ENCODE measurements around the gene ACBD4. TPM values are rescaled to one million over a fixed set of nuclear protein-coding genes. Genes with fewer than 3 reads are reported as not detected.
A peak's percentile ranks its signal among the peaks of the same experiment; 100 is the strongest.

Gene ACBD4, protein sequence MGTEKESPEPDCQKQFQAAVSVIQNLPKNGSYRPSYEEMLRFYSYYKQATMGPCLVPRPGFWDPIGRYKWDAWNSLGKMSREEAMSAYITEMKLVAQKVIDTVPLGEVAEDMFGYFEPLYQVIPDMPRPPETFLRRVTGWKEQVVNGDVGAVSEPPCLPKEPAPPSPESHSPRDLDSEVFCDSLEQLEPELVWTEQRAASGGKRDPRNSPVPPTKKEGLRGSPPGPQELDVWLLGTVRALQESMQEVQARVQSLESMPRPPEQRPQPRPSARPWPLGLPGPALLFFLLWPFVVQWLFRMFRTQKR
- 3.0 TPM for total RNA-seq

- peak; percentile 93 for DNase-seq
Measured at GRCh38 chr17:45135192-45135977, at the start of gene ACBD4. Gene ACBD4, plus strand, starts transcription at chr17:45135687. Its CDS starts 458 bp downstream, at chr17:45136145.

- DNase-seq: no peak
Measured at GRCh38 chr17:45086391-45086790, 49.1 kb upstream of the ACBD4 start.

GRCh38 chr17:45086865-45087503, 48.5 kb upstream of the ACBD4 start:
- DNase-seq: no peak

- no peak for DNase-seq
Measured at GRCh38 chr17:45087504-45087975, 47.9 kb upstream of the ACBD4 start.

- no peak for DNase-seq
Measured at GRCh38 chr17:45087978-45088377, 47.5 kb upstream of the ACBD4 start.

DNA sequence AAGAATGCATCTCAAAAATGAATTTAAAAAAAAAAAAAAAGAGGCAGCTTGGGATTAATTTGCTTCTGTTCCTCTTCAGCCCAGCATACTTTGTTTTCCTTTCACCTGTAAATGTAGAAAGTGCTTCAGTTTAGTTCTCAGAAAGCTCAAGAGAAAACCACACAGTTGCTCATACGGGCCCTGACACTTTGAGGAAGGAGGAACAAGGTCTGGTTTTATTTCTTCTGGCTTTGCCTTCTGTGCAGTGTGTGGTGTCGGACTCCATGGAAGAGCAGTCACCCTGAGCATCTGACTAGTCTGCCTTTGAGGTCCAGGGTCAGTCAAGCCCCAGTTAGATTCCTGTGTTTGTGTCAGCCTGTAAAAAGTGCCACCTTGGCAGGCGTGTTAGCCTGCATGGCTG, 46.7 kb upstream of the ACBD4 start:
- DNase-seq: no peak

DNA sequence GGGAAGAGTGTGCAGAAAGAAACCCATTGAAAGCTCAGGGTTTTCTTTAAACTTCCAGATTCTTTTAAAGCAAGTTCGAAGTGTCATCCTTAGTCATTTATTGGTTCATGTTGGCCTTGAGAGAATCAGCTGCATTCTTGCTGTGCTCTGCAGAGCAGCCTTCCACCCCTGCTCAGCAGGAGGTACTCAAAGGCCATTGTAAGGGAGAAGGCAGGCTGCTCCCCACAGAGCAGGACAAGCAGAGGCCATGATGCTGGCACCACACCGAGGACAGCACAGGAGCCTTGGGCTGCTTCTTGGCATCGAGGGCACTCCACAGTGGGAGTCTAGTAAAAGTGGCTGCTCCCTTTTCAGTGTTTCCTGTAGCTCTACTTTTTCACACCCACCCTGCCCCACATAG, 44.8 kb upstream of the ACBD4 start:
- no peak for DNase-seq

DNA sequence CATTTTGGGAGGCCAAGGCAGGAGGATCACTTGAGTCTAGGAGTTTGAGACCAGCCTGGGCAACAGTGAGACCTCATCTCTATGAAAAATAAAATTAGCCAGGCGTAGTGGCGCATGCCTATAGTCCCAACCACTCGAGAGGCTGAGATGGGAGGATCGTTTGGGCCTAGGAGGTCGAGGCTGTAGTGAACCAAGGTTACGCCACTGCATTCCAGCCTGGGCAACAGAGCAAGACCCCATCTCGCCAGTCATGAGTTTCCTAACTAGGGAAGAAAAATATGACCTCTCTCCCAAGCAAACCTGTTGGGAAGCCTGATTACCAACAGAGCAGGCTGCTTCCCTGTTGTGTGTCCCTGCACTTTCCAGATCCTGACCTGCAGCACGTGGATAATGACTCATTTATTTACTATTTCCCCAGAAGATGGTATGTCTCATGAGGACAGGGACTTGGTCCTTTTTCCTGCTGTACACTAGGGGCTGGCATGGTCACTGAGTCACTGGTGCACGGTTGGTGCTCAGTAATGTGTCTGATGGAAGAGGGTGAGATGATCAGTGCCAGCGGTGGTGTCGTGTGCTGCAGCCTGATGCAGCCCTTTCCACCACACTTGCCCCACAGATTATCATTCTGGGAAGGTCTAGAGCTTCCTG, 43.6 kb upstream of the ACBD4 start:
- DNase-seq: no peak

DNA sequence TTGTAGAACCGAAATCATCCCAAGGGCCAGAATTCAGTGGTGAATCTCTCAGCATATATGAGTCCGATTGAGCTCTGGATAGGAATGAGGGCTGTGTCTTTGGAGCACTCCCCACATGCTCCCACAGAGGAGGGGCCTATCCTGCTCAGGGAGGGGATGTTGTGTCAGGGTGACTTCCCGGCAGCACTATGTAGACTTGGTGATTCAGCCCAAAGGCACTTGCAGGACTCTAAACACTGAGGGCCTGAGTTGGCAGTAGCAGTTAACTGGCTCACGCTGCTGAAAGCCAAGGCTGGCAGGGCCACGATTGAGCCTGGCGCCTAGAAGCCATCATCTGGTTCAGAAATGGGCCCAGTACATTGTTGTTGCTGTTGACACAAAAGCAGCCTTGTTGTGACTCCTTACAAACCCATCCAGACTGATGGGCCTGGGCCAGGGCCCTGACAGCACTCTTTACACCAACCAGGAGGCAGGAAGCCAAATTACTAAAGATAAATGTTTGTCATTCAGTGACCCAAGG, 42.5 kb upstream of the ACBD4 start:
- DNase-seq: peak; percentile 89

DNA sequence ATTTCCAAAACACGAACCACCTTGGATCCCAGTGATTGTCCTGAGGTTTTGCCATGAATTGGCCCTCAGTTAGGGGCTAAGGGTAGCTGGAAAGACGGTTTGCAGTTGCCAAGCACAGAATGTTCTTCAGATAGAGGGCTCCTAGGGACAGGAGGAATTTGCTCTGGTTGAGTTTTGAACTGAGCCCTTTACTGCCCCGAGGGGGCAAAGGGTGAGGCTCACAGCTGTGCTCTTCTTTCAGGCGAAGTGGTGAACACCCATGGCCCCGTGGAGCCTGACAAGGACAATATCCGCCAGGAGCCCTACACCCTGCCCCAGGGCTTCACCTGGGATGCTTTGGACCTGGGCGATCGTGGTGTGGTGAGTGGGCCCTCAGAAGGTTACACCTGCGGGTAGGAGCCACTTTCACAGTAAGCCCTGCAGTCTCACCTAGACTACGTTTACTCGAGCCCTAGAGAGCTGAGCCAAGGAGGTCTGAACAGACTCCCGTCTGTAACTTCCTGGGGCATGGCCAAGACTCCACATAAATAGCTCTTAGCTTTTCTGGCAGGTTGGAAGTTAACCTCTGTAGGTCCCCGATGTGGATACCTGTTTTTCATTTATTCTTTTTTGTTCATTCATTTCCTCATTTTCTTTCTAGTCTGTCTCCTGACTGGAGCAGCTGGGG, 41.9 kb upstream of the ACBD4 start:
- no peak for DNase-seq

GRCh38 chr17:45096141-45096540, 39.3 kb upstream of the ACBD4 start:
- DNase-seq: no peak

- no peak for DNase-seq
Measured at GRCh38 chr17:45096926-45097325, 38.6 kb upstream of the ACBD4 start.

DNA sequence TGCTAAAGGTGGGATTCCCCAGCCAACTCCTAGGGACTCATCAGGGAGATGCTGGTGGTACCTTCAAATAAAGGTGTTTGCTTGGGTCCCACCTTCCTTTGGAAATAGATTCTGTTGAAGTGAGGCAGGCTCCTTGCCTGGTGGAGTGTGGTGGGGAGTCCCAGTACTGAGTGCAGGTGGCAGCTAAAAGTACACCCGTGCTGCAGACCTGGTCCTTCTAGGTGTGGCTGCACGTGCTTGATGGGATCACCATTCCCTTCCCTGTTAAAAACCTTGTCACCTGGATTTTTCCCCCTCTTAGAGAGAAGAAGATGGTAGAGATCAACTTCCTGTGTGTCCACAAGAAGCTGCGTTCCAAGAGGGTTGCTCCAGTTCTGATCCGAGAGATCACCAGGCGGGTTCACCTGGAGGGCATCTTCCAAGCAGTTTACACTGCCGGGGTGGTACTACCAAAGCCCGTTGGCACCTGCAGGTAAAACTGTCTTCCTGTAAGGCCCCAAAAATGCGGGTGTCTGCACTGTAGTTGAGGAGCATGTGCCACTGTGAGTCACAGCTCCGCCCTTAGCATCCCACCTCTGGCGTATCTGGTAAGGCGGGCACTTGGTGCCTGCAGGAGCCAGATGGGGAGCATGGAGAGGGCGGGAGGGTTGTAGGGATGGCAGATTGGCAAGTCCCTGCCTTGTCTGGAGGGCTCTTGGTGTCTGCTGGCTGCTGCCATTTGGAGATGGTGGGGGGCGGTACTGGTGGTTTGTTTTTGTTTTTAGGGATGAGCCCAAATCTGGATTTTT, 37.2 kb upstream of the ACBD4 start:
- DNase-seq: no peak

DNA sequence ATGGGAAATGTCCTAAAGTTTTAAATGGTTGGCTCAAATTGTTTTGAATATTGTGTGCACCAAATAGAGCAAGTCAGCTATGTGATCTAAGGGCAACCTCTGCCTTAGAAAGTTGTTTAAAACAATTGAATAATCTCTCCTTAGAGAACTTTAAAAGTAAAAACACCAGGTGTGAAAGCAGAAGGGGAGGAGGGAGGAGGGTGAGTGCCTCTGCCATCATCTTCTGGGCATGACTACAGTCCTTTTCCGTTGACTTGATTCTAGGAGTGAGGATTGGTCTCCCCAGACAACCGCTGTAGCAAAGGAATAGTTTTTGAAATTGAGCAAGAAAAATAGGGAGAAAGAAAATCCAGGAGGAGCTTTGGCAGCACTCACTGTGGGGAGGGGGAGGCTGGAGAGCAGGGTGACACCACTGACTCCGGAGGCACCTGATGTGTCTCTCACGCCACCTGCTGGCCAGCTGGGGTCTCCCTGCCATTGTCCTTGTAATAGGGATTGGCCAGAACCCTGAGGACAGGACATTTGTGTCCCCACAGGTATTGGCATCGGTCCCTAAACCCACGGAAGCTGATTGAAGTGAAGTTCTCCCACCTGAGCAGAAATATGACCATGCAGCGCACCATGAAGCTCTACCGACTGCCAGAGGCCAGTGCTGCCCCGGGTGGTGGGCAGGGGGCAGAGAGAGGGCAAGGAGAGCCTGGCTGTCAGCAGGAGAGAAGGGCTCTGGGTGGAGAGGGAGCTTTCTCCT, 36.4 kb upstream of the ACBD4 start:
- peak; percentile 79 for DNase-seq

- no peak for DNase-seq
Measured at GRCh38 chr17:45101546-45101882, 34.0 kb upstream of the ACBD4 start.

DNA sequence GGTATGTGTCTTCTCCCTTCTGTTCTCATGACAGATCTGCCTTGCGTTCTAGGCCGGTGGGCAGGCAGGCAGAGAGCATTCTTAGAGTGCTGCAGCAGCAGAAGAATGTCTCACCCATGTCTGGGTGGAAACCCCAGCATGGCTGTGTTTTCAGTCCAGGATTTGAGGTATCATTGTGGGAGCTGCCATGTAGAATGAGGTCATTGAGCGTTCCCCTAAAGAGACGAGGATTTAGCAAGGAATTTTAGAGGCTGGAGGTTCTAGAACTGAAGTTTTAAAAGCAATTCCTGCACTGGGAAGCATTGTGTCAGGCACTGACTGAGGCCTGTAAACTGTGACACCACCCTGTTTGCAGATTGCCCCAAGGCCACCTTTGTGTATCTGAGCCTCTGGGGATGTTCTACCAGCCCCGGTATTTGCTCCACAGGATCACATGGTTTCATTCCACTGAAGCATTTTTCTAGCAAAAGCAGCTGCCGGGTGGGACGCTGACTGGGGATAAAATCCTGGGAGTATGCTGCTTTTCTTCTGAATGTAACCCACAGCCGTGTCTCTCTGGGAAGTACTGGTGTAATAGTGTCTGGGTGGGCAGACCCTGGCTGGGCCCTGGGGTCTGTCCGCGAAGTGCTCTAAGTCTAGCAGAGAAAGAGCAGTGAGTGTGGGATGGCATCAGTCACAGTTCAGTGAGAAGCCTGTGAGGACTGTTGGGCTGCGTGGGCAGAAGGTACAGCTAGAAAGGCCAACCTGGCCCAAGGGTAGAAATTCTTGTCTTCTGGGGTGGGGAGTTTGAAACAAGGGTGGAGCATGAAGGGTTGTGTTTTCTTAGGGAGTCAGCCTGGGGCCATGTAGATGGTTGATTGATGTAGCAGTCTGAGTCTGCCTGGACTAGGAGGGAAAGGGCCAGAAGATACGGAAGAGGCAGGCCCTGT, 33.3 kb upstream of the ACBD4 start:
- DNase-seq: no peak

GRCh38 chr17:45102856-45103255, 32.6 kb upstream of the ACBD4 start:
- no peak for DNase-seq

- no peak for DNase-seq
Measured at GRCh38 chr17:45103269-45103795, 32.2 kb upstream of the ACBD4 start.

DNA sequence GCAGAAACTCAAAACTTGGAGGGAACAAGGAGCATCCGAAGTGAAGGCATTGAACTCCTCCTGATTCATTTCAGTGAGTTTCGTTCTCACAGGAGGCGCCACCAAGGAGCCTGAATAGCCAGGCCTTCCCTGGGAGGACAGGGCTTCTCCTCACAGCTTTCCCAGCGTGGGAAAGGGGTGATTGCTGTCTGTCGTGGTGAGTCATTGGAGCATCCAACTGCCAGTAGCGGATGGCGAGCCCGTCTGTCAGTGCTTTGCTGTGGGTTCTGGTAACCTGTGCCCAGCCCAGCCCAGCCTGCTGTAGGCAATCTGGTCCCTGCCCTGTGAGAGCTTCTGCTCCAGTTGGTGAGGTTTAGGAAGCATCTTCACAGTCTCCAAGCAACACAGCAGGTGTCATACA, 31.5 kb upstream of the ACBD4 start:
- DNase-seq: no peak
